Activated B cell treated with CpG ODN at 0.5 μM for 24 hours (primary cell): ENCODE data around the gene UBE2O. TPM values are rescaled to one million over a fixed set of nuclear protein-coding genes. Genes with fewer than 3 reads are reported as not detected.
"Not testable (repeated sequence)": the region's sequence is repeated elsewhere in the genome, so short reads cannot be mapped to it uniquely, and the experiment has no call there.

ENCODE experiments used
- ATAC-seq: fragments of 200-7000 bp; cut with Tn5 transposase; one replicate; pipeline ENCODE4 v1.10.0; 2021; ENCODE audit warnings: low read depth, mild to moderate bottlenecking, moderate library complexity
- CTCF ChIA-PET: fragments of 350-600 bp; sonication (Branson Sonifier 250); formaldehyde crosslinking; loops from one replicate; lab custom pipeline; 2021; ENCODE audit warnings: antibody characterized with exemption; lab: Charles Lee
- POLR2A ChIA-PET: fragments of 350-600 bp; sonication (Branson Sonifier 250); formaldehyde crosslinking; loops from one replicate; lab custom pipeline; 2021; ENCODE audit warnings: antibody characterized with exemption; lab: Charles Lee
- DNase-seq: peaks from one replicate; pipeline ENCODE4 v3.0.0; 2022
- H3K27ac Mint-ChIP-seq: one replicate; pipeline ENCODE4 v1.8.0; 2020; ENCODE audit warnings: mixed read lengths
- H3K27me3 Mint-ChIP-seq: one replicate; pipeline ENCODE4 v1.8.0; 2021; ENCODE audit warnings: mixed read lengths
- H3K36me3 Mint-ChIP-seq: one replicate; pipeline ENCODE4 v1.8.0; 2021; ENCODE audit warnings: low read depth, mixed read lengths
- H3K4me1 Mint-ChIP-seq: one replicate; pipeline ENCODE4 v1.8.0; 2021; ENCODE audit warnings: mixed read lengths
- H3K4me3 Mint-ChIP-seq: one replicate; pipeline ENCODE4 v1.8.0; 2020; ENCODE audit warnings: mild to moderate bottlenecking, mixed read lengths
- H3K9me3 Mint-ChIP-seq: one replicate; pipeline ENCODE4 v1.8.0; 2020; ENCODE audit warnings: mixed read lengths
- intact Hi-C: fragments of 100-400 bp; cut with micrococcal nuclease; formaldehyde crosslinking; loops from one replicate; pipeline ENCODE4 v1.15.1; 2024
- total RNA-seq: library from RNA; stranded (reverse); gene quantifications from 2 replicates; pipeline ENCODE4 v1.2.3, GENCODE V29; 2022
- TF ChIP-seq, protein P1 (sequence below): fragments of 200-600 bp; IDR thresholded peaks from one replicate; pipeline ENCODE4 v1.8.0; 2022; ENCODE audit warnings: antibody characterized with exemption, mild to moderate bottlenecking

The UBE2O gene
- total RNA-seq, 1 donor from 2014 or later: 39.0 TPM

DNA sequence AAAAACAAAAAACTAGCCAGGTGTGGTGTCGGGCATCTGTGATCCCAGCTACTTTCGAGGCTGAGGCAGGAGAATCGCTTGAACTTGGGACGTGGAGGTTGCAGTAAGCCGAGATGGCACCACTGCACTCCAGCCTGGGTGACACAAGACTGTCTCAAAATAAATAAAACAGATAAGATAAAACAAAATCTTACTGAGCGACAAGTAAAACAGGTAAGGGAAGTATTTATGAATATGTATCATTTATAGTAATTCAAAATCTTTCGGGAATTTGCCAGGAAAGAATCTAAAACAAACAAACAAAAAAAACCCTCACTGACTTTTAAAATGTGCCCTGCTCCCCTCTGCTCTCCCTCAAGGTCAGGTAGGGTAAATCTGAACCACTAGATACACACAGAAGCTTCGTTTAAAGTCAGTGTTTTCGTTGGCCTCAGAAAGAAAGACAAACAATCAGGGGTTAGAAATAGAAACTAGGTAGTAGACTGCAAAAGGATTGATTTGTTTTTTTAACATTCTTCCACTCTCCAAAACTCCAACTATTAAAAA is 101.4 kb downstream of the UBE2O start:
- CTCF ChIA-PET: interaction anchor here (0.7 to 3.8 kb wide), 2 partner anchors 33 to 72 kb away, joined by 3 to 23 read pairs; partner anchors contain the start of gene SPHK1
- DNase-seq (no peak), ATAC-seq (no peak)
- H3K27me3 Mint-ChIP-seq: no peaks in the 10 kb centered on the region
- intact Hi-C loops: loop anchor here (5.0 kb wide), 2 partner anchors 376 to 494 kb away; partner anchors contain the start of genes JMJD6, METTL23 and WBP2
- H3K9me3 Mint-ChIP-seq: no peaks in the 10 kb centered on the region
- H3K27ac Mint-ChIP-seq: no peak overlapping the region
- TF ChIP-seq, protein P1, sequence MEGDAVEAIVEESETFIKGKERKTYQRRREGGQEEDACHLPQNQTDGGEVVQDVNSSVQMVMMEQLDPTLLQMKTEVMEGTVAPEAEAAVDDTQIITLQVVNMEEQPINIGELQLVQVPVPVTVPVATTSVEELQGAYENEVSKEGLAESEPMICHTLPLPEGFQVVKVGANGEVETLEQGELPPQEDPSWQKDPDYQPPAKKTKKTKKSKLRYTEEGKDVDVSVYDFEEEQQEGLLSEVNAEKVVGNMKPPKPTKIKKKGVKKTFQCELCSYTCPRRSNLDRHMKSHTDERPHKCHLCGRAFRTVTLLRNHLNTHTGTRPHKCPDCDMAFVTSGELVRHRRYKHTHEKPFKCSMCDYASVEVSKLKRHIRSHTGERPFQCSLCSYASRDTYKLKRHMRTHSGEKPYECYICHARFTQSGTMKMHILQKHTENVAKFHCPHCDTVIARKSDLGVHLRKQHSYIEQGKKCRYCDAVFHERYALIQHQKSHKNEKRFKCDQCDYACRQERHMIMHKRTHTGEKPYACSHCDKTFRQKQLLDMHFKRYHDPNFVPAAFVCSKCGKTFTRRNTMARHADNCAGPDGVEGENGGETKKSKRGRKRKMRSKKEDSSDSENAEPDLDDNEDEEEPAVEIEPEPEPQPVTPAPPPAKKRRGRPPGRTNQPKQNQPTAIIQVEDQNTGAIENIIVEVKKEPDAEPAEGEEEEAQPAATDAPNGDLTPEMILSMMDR: no peak
- POLR2A ChIA-PET: interaction anchor here (0.6 to 1.3 kb wide), 2 partner anchors 72 to 108 kb away, joined by 4 to 5 read pairs; no protein-coding TSS in a partner anchor
- peaks cover 18% of the 10 kb centered on the region for H3K4me1 Mint-ChIP-seq
- peak overlapping the region; percentile 94 for H3K4me3 Mint-ChIP-seq
- peaks cover 15% of the 10 kb centered on the region for H3K36me3 Mint-ChIP-seq

DNA sequence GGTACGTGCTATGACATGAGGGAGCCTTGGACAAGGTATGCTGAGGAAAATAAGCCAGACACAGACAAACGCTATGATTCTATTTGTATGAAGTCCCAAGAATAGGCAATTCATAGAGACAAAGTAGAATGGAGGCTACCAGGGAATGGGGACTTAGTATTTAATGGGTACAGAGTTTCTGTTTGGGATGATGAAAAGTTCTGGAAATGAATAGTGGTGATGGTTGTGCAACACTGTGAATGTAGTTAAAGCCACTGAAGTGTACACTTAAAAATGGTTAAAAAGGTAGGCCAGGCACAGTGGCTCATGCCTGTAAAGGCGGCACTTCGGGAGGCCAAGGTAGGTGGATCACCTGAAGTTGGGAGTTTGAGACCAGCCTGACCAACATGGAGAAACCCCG is 102.5 kb downstream of the UBE2O start:
- CTCF ChIA-PET: no interaction called here
- TF ChIP-seq, protein P1: no peak
- DNase-seq (no peak), ATAC-seq (no peak)
- POLR2A ChIA-PET: no interaction called here
- Mint-ChIP-seq H3K4me1 (peaks cover 18% of the 10 kb centered on the region), H3K9me3 (no peaks in the 10 kb centered on the region), H3K4me3 (no peak overlapping the region), H3K27ac (no peak overlapping the region), H3K36me3 (peaks cover 26% of the 10 kb centered on the region), H3K27me3 (no peaks in the 10 kb centered on the region)
- intact Hi-C loops: loop anchor here (5.0 kb wide), 2 partner anchors 377 to 493 kb away; partner anchors contain the start of genes JMJD6, METTL23 and WBP2

DNA sequence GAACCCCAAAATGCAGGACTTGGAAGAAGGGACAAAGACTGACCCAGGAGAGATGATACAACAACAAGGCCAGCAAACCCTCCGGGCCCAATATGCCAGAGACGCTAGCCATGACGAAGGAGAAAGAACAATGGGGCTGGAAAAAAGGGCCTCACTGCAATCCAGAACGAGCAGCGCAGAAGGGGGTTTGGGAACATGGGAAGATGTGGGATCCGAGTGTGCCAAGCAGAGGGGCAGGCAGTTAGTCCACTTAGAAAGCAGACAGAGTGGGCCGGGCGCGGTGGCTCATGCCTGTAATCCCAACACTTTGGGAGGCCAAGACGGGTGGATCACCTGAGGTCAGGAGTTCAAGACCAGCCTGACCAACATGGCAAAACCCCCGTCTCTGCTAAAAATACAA is 106.0 kb downstream of the UBE2O start:
- H3K27me3 Mint-ChIP-seq, H3K9me3 Mint-ChIP-seq, ATAC-seq, H3K4me1 Mint-ChIP-seq, H3K4me3 Mint-ChIP-seq, intact Hi-C loops, CTCF ChIA-PET, DNase-seq, H3K27ac Mint-ChIP-seq: not testable (repeated sequence)
- POLR2A ChIA-PET: interaction anchor here (0.6 kb wide), 1 partner anchor 1783 kb away, joined by 3 read pairs; no protein-coding TSS in a partner anchor
- H3K36me3 Mint-ChIP-seq: peaks cover 44% of the 10 kb centered on the region

DNA sequence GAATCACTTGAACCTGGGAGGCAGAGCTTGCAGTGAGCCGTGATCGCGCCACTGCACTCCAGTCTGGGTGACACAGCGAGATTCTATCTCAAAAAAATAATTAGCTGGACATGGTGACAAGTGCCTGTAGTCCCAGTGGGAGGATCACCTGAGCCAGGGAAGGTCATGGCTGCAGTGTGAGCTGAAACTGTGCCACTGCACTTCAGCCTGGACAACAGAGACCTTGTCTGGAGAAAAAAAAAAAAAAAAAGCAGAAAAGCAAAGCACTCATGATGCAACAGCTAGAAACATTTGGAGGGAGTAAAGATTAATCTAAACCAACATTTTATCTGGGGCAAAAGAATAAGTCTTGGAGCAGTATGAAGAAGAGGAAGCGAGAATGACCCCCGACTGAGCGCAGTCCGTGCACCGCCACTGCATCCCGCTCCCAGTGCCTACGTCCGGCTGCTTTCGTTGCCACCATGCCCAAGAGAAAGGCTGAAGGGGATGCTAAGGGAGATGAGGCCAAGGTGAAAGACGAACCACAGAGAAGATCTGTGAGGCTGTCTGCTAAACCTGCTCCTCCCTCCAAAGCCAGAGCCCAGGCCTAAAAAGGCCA is 107.5 kb downstream of the UBE2O start:
- H3K36me3 Mint-ChIP-seq: peaks cover 49% of the 10 kb centered on the region

DNA sequence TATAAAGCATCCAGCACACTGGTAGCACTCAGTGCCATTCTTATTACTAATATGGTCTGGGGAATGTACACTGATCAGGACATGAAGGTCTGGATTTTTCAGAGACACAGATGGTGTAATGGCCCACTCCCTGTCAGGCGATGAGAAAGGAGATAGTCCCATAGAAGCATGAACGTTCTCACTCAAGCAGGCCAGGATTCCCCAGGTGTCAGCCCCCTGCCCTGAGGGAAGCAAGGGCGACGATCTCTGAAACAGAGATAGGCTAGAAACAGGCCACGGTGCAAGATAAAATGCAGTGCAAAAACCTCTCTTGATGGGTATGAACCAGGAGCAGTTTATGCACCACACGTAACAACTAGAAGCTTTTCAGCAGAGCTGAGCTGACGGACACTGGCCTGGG is 109.8 kb downstream of the UBE2O start:
- H3K27me3 Mint-ChIP-seq: no peaks in the 10 kb centered on the region
- peaks cover 58% of the 10 kb centered on the region for H3K36me3 Mint-ChIP-seq
- no peaks in the 10 kb centered on the region for H3K4me1 Mint-ChIP-seq
- no peak overlapping the region for H3K4me3 Mint-ChIP-seq
- ATAC-seq (no peak), DNase-seq (no peak)
- POLR2A ChIA-PET: interaction anchor here (0.6 kb wide), 1 partner anchor 13 kb away, joined by 3 read pairs; no protein-coding TSS in a partner anchor
- TF ChIP-seq, protein P1: no peak
- no peak overlapping the region for H3K27ac Mint-ChIP-seq
- intact Hi-C loops: no loop called here
- CTCF ChIA-PET: no interaction called here
- no peaks in the 10 kb centered on the region for H3K9me3 Mint-ChIP-seq

More for the DNA sequence above, 107.5 kb downstream of the UBE2O start:
- Mint-ChIP-seq H3K4me1 (no peaks in the 10 kb centered on the region), H3K27me3 (no peaks in the 10 kb centered on the region), H3K27ac (no peak overlapping the region), H3K4me3 (no peak overlapping the region), H3K9me3 (no peaks in the 10 kb centered on the region)
- DNase-seq (no peak), ATAC-seq (no peak)
- POLR2A ChIA-PET: interaction anchor here (0.7 kb wide), 2 partner anchors 103 to 1067 kb away, joined by 6 to 7 read pairs; no protein-coding TSS in a partner anchor
- CTCF ChIA-PET: no interaction called here
- TF ChIP-seq, protein P1: no peak
- intact Hi-C loops: no loop called here
